Sigmoid colon (tissue), 4 donors: ENCODE results near the gene TOP2A.

Experiments
- CTCF ChIP-seq, 4 experiments: fragments of 450-650 bp in 3 of 4; fragments of 200-600 bp in 1 of 4; IDR thresholded peaks; one replicate each; pipeline ENCODE4 v1.5.1; 2016 to 2019; ENCODE audit warnings: antibody characterized with exemption in 4 of 4, mild to moderate bottlenecking in 3 of 4, moderate library complexity in 2 of 4
- POLR2AphosphoS5 ChIP-seq, 4 donors: sonication (generic); formaldehyde crosslinking; IDR thresholded peaks; one replicate each; pipeline ENCODE4 v1.6.1; 2017; ENCODE audit warnings: antibody characterized with exemption in 4 of 4

- no peak for TF ChIP-seq POLR2AphosphoS5 (IDR thresholded peaks at IDR 0.05)
- no peak for TF ChIP-seq CTCF (IDR thresholded peaks at IDR 0.05)
Measured at GRCh38 chr17:40346765-40347158, 70.9 kb downstream of the TOP2A start.
